Fibroblast of pulmonary artery (primary cell): ENCODE results near the gene UST.

ENCODE experiments used
- DNase-seq: peaks from one replicate; pipeline ENCODE4 v3.0.0-alpha.2; 2010; ENCODE audit warnings: low read depth
- H3K4me3 ChIP-seq: replicated peaks from 2 replicates; pipeline ENCODE4 v1.5.1; 2011; ENCODE audit warnings: low read depth, mild to moderate bottlenecking, control low read depth, low read length, moderate library complexity
- CTCF ChIP-seq: IDR thresholded peaks from 2 replicates; pipeline ENCODE4 v1.5.1; 2011; ENCODE audit warnings: mild to moderate bottlenecking, control low read depth, low read length, inconsistent platforms; ENCODE audit errors: missing control alignments

Gene UST

DNA sequence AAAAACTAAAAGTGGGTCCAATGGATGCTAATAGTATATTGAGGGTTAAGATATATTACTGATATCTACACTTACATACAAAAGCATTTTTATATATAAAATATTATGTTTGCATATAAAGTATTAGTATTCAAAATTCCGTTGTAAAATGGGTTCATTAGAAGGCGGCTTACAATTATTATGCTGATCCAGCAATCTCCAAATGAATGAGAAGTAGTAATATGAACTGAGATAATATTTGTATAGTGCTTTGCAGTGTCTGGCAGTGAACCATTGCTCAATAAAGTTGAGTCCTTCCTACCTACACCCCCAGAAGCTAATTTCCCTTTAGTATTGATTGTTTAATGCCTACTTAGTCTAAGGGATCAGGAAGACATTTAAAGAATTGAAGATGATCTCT, 146.2 kb downstream of the UST start:
- no peak for DNase-seq
- H3K4me3 ChIP-seq: no peak overlapping the region
- no peak for TF ChIP-seq CTCF

DNA sequence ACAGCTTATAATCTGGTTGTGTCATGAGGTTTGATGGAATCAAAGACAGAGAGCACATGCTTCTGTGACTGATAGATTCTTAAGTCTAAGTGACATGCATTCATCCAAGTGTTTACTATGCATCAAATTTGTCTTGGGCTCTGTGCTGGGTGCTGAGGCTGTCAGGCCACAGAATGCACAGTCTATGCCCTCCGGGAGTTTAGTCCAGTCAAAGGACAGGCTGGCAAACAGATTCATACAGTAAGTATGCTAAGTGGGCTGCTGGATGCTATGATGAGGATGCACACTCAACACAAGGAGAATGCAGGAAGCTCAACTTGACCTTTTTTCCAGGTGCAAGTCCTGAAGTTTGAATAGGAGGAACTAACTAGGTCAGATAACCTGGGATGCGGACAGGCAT, 146.7 kb downstream of the UST start:
- DNase-seq: no peak
- TF ChIP-seq CTCF: no peak
- no peak overlapping the region for H3K4me3 ChIP-seq

GRCh38 chr6:148898376-148899014, 151.7 kb downstream of the UST start:
- no peak for DNase-seq
- no peak for TF ChIP-seq CTCF
- H3K4me3 ChIP-seq: no peak overlapping the region

DNA sequence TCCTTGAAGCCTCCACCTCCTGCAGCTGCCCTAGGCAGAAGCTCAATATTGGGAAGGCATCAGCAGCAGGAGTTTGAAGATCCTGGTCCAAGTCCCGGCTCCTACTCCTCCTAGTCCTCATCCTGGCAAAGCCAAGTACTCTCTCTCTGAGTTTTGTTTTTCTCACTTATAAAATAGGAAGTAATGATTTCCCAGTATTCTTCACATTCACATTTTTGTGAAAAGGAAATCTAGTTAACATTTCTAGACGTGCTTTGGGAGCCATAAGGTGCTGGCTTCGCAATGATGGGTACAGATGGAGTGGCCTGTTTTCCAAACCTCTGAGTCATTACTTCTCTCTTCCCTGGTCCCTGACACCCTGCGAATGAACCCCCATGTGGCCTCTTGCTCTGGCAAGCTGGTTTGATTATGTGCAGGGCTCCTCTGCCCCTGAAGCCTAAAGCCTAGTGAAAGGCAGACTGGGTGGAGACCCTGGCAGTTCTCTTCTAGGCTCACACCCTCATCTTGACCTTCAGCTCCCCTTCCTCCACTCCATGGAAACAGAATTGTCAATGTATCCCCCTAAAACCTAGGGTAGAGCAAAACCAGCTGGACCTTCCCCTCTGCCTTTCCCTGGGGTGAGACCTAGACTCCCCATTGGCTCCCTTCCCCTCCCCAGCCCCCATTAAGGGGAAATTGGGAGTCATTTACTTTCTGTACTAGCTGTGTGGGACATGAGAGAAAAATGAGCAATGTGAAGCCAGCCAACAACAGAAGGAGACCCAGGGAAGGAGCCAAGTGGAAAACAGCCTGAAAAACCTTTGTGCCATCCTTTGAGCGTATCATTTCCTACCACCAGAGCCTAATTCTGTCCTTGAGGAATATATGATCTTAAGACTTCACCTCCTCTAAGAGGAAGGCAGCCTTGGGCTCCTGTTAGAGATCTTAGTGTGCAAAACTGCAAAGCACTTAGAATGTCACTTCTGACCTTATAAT, 158.4 kb downstream of the UST start:
- DNase-seq: no peak
- TF ChIP-seq CTCF: no peak
- no peak overlapping the region for H3K4me3 ChIP-seq

- no peak for DNase-seq
- H3K4me3 ChIP-seq: no peak overlapping the region
- TF ChIP-seq CTCF: no peak
These were observed 159.1 kb downstream of the UST start for GRCh38 chr6:148905901-148906300.

DNA sequence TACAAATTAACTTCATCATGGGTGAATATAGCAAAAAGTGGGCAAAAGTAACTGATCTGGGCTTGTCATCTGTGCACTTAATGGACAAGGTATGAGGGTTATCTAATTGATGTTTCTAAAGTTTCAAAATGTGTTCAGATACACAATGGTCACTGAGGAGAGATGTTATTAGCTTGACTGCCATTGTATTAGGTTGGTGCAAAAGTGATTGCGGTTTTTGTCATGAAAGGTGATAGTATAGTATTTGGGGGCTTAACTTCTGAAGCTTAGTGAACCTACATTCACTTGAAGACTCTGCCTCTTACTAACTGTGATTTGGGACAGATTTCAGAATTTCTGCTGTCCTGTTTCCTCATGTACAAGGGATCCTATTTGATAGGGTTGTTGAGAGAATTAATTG, 159.6 kb downstream of the UST start:
- no peak for DNase-seq
- no peak overlapping the region for H3K4me3 ChIP-seq
- no peak for TF ChIP-seq CTCF
